LNCaP clone FGC (cell line): ENCODE data around the gene KLK2.

Experiments
- DNase-seq: peaks from one replicate; pipeline ENCODE4 v3.0.0-alpha.2; 2011; ENCODE audit warnings: low read depth
- H3K4me3 ChIP-seq: 2 replicates; pipeline ENCODE4 v1.5.1; 2011; ENCODE audit warnings: mild to moderate bottlenecking, low read depth, low read length, control low read depth
- TF ChIP-seq, protein P1 (sequence below): IDR thresholded peaks from 2 replicates; pipeline ENCODE4 v1.5.1; 2012; ENCODE audit warnings: mild to moderate bottlenecking; ENCODE audit not compliant: control insufficient read depth, insufficient read depth; ENCODE audit errors: extremely low read depth

KLK2 gene

DNA sequence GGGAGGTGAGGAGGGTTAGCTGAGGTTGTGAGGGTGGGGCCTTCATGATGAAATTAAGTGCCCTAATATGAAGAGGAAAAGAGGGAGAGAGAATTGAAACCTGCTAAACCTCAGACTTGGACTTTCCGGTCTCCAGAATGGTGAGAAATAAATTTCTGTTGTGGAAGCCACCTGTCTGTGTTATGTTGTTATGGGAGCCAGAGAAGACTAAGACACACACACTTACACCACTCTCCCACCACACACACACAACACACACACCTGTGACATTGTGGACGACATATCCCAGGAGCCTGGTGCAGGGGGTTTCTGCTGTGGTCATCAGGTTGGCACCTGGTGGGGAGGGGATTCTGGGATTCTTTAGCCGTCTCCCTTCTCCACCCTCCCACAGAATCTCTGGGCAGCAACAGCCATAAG lies 24.0 kb downstream of the KLK2 start:
- DNase-seq, result no peak
- TF ChIP-seq, protein P1, sequence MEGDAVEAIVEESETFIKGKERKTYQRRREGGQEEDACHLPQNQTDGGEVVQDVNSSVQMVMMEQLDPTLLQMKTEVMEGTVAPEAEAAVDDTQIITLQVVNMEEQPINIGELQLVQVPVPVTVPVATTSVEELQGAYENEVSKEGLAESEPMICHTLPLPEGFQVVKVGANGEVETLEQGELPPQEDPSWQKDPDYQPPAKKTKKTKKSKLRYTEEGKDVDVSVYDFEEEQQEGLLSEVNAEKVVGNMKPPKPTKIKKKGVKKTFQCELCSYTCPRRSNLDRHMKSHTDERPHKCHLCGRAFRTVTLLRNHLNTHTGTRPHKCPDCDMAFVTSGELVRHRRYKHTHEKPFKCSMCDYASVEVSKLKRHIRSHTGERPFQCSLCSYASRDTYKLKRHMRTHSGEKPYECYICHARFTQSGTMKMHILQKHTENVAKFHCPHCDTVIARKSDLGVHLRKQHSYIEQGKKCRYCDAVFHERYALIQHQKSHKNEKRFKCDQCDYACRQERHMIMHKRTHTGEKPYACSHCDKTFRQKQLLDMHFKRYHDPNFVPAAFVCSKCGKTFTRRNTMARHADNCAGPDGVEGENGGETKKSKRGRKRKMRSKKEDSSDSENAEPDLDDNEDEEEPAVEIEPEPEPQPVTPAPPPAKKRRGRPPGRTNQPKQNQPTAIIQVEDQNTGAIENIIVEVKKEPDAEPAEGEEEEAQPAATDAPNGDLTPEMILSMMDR, result no peak
- H3K4me3 ChIP-seq, result no peak overlapping the region

DNA sequence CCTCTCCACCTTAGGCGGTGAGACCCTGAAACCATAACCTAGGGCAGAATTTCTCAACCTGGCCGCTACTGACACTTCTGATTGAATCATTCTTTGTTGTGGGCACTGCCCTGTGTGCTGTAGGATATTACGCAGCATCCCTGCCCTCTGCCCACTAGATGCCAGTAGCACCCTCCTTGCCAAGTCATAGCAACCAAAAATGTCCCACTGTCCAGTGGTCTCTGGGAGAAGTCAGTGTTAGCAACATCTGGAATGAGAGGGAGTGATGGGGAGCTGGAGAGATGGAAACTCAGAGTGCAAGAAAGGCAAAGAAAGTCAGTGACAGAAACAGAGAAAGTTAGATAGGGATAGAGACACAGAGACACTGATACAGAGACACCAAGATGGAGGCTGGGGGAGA lies 24.4 kb downstream of the KLK2 start:
- DNase-seq, result no peak
- no peak overlapping the region for H3K4me3 ChIP-seq
- TF ChIP-seq, protein P1, result no peak

DNA sequence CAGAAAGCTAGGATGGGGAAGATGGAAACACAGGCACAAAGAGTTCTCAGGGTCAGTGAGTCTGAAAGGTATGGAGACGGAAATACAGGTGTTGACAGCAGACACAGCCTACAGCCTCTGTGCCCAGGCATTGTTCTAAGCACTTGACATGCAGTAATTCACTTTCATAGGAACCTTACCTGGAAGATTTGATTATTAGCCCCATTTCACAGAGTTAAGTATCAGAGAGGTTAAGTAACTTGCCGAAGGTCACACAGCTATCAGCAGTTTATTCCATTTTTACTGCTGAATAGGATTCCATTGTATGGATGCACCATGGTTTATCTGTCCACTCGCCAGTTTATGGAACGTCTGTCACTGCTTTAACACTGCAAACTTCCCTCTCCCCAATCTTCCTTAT lies 24.8 kb downstream of the KLK2 start:
- no peak overlapping the region for H3K4me3 ChIP-seq
- DNase-seq, result no peak
- TF ChIP-seq, protein P1, result no peak

DNA sequence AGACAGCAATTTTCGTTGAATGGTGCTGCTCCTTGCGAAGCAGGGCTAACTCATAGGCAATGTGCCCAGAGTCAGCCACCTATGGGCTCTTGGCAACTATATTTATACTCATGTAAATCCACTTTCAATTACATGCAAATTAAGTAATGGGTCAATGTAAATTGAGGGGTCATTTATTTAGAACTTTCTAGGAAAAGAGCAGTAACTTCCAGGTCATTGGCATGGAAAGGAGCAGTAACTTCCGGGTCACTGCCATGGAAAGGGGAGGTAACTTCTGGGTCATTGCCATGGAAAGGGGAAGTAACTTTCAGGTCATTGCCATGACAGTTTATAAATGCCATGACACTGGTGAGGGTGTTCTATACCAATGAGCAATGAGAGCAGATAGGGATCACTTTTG lies 26.3 kb downstream of the KLK2 start:
- DNase-seq, result no peak

DNA sequence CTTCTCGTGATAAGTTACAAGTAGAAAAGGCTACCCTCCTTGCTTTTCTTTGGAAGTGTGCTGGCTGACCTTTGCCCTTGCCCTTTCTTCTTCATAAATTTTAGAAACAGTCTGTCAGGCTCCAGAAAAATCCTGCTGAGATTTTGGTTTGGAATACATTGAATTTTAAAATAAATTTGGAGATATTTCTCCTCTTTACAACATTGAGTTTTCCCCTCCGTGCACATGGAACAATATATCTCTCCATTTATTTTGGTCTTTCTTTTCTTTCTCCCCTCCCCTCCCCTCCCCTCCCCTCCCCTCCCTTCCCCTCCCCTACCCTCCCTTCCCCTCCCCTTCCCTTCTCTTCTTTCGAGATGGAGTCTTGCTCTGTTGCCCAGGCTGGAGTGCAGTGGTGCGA lies 29.4 kb downstream of the KLK2 start:
- TF ChIP-seq, protein P1, result no peak
- H3K4me3 ChIP-seq, result no peak overlapping the region
- no peak for DNase-seq

More for the DNA sequence above, 26.3 kb downstream of the KLK2 start:
- H3K4me3 ChIP-seq, result no peak overlapping the region
- TF ChIP-seq, protein P1, result no peak

DNA sequence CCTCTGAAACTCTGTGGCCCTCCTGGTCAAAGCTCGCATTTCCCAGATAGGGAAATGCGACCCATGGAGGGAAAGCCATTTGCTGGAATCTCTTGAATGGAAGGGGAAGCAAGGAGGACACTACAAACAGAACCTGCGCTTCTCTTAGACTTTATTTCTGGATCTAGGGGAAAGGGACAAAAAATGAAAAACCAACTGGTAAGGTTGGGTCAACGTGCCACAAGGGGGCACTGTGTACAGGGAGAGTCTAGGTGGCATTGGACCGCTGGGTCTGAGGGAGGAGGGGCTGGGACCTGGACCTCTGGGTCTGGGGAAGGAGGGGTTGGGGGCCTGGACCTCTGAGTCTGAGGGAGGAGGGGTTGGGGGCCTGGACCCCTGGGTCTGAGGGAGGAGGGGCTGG lies 33.0 kb downstream of the KLK2 start:
- H3K4me3 ChIP-seq, result 0 out of 2 replicates have a peak overlapping the region, but pooled peaks have one; percentile 9
- TF ChIP-seq, protein P1, result peak; percentile 76
- DNase-seq, result no peak

DNA sequence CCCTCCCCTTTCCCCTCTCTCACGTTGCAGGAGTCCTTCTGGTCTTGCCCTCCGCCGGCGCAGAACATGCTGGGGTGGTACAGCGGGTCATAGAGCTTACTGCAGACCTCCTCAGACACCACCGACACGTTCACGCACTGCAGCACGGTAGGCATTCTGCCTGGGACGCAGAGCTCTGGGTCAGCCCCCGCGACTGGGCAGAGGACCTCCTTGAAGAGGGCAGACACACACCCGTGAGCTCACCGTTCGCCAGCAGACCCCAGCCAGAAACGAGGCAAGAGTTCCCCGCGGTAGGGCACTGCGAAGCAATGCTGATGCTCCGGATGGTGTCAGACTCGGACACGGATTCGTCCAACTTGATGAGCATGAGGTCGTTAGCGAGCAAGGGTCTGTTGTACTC lies 35.1 kb downstream of the KLK2 start:
- DNase-seq, result no peak
- TF ChIP-seq, protein P1, result no peak
- peak overlapping the region; percentile 95 for H3K4me3 ChIP-seq
